ENCODE measurements around the gene CFAP119.

GRCh38 chr16:30723725-30724355 lies 38.0 kb downstream of the CFAP119 start:
- TF ChIP-seq CTCF (IDR thresholded peaks at IDR 0.05; ENCODE audit: insufficient read depth, low read length) (no peak), REST (IDR thresholded peaks at IDR 0.05; ENCODE audit: insufficient replicate concordance, low read depth) (no peak), POLR2AphosphoS5 (IDR thresholded peaks at IDR 0.05; ENCODE audit: low read depth) (0 out of 2 replicates have a peak, but pooled peaks have one; percentile 35)

Measured in HL-60 (cell line).